ENCODE measurements around the gene WNK1.
A peak's percentile ranks its signal among the peaks of the same experiment; 100 is the strongest.
"Not testable (repeated sequence)": the region's sequence is repeated elsewhere in the genome, so short reads cannot be mapped to it uniquely, and the experiment has no call there.

WNK1 gene

DNA sequence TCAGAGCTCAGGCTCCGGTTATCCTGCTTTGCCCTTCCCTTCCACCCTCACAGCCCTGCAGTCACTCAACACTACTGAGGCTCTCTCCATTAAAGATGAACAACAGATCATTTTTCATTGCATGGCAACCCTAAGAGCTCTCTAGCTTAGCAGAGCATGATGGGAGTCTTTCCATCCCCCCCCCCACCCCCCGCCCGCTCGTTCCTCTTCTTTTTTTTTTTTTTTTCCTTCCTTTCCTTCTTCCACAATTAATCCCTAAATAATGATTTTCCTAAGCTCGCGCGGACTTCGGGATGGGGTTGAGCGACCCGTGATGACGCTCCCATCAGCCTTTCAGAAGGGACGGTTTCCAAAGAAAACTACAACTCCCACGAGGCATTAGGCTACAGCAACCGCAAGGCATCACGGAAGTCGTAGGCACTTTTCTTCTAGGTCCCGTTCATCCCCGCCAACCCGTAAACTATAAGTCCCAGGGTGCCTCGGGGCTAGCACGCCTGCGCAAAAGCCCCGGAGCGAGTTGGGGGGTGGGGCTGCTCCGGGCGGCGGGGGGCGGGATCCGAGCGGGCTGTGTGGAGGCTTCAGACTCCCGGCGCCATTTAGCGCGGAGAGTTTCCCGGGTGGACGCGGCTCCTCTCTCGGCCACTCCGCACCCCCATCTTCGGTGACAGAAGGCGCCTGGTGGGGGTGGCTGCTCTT lies at the start of gene WNK1:
WNK1 (plus strand) TSS at position 581 of the 696 bp plus-strand sequence. CDS start 987 bp downstream, outside the sequence.
- DNase-seq (ENCODE audit: low read depth in 2 of 2) = peak; percentile 96

DNA sequence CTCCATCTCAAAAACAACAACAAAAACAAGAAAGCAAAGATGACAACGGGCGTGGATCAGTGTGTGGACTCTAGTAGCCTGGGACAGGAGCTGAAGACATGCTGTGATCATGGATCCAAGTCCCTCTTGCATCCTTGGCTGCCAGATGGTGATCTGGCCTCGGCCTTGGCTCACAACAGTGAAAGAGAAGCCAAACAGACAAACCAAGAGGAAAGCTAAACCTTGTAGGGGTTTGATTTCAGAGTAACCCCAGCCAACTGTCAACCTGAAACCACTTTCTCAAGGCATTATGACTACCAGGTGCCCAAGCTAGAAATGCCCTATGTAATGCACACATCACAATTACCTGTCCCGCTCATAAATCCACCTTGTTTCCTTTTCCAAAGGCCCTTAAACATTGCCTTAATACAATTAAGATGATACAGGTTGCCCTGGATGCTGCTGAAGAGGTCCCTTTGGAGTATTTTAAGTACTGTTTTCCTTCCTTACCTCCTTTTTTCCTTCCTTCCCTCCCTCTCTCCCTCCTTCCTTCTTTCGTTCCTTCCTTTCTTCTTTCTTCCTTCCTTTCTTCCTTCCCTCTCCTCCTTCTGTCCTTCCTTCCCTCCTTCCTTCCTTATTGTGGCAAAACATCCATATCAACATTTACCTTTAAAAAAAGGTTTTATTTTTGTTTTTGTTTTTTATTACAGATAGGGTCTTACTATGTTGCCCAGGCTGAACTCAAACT lies 47.7 kb upstream of the WNK1 start:
- no peak for DNase-seq (ENCODE audit: low read depth in 2 of 2)

DNA sequence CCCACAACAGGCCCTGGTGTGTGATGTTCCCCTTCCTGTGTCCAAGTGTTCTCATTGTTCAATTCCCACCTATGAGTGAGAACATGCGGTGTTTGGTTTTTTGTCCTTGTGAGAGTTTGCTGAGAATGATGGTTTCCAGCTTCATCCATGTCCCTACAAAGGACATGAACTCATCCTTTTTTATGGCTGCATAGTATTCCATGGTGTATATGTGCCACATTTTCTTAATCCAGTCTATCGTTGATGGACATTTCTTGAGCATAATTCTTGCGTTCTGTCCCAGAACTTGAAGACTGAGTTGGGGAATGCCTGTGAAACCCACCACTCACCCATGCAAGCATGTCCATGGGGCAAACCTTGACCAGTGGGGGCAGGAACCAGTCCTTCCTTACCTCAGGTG lies 44.3 kb upstream of the WNK1 start:
- DNase-seq (ENCODE audit: low read depth in 2 of 2) = not testable (repeated sequence)

GRCh38 chr12:709455-710020 lies 42.8 kb upstream of the WNK1 start:
- no peak for DNase-seq (ENCODE audit: low read depth in 2 of 2)

DNA sequence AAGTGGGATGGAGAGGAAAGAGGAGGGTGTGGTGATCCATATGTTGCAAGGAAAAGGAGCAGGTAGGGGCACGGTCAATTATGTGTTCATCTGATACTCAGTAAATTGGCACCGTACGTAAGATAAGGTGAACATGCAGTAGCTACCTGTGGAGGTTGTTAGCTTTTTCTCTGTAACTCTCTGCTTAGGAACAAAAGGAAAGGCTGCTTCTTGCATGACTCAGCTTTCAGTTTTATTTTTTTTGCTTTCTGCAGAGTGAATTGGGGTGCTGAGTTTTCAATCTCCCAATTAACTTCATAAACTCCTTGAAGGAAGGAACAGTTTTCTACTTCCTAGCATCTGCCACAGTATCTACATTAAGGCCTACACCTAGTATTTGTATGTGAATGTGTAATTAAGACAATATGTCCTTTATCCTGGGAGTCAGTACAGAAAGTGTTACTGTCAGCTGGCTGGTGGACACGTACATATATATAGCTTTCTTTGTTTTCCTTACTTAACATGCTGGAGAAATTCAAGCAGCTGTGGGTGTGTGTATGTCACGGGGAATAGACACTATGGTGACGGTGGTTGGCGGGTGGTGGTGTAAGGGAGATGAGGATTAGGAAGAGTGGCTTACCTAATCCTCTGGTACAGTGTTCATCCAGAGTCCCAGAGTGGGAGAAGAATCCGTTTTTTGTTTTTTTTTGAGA lies 40.1 kb upstream of the WNK1 start:
- DNase-seq (ENCODE audit: low read depth in 2 of 2) = no peak

- no peak for DNase-seq (ENCODE audit: low read depth in 2 of 2)
Observed at GRCh38 chr12:713281-713875, 39.0 kb upstream of the WNK1 start.

DNA sequence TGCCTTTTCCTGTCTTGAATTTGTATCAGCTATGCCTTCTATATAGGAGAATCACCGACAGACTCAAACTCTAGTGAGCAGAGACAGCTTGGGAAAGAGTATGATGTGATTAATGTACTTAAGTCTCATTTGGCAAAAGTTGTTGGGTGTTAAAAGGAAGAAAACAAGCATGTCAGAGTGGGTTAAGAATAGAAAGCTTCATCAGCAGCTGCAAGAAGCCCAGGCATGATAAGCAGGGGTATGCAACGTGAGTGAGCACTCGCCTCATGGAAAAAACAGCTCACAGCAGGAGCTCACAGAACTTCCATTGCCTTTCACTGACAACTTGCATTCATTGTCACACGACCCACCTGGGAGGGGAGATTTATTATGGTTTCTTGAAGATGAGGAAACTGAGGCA lies 35.9 kb upstream of the WNK1 start:
- DNase-seq (ENCODE audit: low read depth in 2 of 2) = no peak

DNA sequence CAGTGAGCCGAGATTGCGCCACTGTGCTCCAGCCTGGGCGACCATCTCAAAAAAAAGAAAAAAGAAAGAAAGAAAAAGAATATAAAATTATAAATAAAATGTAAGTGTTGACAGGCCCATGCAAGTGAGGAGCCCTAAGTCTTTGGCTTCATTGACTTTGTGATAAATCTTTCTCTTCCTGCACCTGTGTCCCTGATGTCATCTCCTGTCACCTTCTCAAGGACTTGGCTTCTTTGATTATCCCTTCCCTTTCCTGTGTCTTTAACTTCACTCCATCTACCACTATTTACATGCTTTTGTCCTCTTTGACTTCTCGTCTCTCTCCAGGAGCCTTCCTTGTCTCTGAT lies 33.6 kb upstream of the WNK1 start:
- no peak for DNase-seq (ENCODE audit: low read depth in 2 of 2)

DNA sequence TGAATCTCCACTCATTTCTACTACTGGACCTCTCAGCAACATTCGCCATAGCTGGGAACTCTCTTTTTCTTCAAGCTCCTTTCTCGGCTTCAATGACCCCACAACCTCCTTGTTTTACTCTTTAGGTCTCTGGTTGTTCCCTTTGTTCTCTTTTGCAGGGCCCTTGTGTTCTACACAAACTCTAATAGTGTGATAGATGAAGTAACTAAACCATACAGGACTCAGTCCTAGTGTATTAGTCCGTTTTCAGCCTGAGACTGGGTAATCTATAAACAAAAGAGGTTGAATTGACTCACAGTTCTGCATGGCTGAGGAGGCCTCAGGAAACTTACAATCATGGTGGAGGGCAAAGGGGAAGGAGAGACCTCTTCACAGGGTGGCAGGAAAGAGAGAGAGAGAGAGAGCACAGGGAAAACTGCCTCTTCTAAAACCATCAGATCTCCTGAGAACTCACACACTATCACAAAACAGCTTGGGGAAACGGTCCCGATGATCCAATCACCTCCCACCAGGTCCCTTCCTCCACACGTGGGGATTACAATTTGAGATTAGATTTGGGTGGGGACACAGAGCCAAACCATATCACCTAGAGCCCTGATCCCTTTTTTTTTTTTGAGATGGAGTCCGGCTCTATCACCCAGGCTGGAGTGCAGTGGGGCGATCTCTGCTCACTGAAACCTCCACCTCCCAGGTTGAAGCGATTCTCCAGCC lies 32.0 kb upstream of the WNK1 start:
- DNase-seq (ENCODE audit: low read depth in 2 of 2) = no peak

GRCh38 chr12:724194-724855 lies 28.1 kb upstream of the WNK1 start:
- DNase-seq (ENCODE audit: low read depth in 2 of 2) = no peak

- DNase-seq (ENCODE audit: low read depth in 2 of 2) = no peak
Observed at GRCh38 chr12:725076-725475, 27.3 kb upstream of the WNK1 start.

- no peak for DNase-seq (ENCODE audit: low read depth in 2 of 2)
Observed at GRCh38 chr12:726281-727140, 25.9 kb upstream of the WNK1 start.

DNA sequence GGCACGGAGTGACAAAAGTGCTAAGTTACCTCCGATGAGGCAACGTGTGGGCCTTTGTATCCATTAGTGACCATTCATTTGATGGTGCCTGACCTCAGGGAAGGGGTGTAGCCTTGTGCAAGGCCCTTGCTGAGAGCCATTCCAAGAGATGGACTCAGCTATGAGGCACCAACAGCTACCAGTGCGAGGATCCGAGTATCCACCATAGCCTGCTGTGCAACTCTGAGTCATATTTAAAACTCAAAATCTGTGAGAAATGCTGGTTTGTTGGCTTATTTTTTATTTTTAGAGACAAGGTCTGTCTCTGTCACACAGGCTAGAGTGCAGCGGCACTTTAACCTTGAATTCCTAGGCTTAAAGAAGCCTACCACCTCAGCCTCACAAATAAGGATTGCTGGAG lies 25.1 kb upstream of the WNK1 start:
- no peak for DNase-seq (ENCODE audit: low read depth in 2 of 2)

DNA sequence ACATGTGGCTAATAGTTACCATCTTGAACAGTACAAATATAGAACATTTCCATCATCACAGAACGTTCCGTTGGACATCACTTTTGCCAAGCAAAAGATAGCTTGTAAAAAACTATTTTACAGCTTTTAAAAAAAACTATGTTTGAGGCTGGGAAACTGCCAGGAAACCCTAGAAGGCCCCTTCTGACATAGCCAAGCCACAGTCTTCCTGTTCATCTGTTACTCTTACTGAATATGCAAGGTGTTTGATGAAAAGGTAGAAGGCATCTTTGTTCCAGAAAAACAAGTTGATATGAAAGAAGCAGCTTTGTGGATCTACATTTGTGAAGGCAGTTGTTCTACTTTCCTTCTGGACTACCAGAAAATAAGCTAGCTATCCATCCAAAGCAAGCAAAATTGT lies 23.6 kb upstream of the WNK1 start:
- DNase-seq (ENCODE audit: low read depth in 2 of 2) = no peak

DNA sequence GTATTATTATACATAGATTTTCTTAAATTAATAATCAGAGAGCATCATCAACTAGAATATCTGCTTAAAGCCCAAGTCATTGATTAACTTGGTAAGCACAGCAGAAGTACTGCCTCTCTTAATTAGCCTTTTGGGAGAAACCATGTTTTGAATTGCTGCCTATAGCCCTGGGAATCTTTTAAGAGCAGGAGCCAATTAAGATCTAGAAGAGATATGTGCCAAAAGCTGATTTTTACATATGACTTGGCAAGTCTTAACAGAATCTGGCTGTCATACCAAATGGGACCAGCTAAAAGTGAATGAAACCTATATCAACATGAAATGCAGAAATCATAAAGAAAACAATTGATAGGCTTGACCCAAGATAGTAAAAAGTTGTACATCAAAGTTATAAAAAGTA lies 23.2 kb upstream of the WNK1 start:
- no peak for DNase-seq (ENCODE audit: low read depth in 2 of 2)

GRCh38 chr12:730550-730949 lies 21.8 kb upstream of the WNK1 start:
- DNase-seq (ENCODE audit: low read depth in 2 of 2) = no peak

DNA sequence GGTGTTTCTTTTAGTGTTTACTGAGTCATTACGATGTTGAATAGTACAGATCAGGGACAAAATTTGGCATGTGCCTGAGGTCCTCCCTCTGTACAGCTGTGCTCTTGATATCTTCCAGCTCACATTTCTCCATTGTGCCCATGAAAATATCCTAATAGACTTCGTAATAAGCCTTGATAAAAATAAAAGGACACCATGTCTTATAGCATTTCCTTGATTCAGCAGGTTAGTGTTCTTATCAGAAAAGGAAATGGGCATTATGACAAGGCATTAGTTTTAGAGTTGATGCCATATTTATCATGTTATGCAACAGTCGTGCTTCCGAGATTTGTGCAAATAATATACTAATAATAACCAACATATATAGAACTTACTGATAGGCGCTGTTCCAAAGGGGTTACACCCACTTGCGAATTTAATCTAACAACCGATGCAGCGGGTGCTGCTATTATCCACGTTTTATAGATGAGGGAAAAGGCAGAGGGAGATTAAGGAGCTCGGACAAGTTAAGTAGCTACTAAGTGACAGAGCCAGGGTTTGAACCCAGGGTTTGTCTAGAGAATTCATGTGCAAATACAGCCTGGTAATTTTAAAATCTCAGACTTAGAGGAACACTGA lies 15.1 kb upstream of the WNK1 start:
- DNase-seq (ENCODE audit: low read depth in 2 of 2) = no peak

- no peak for DNase-seq (ENCODE audit: low read depth in 2 of 2)
Observed at GRCh38 chr12:738712-739111, 13.7 kb upstream of the WNK1 start.

- no peak for DNase-seq (ENCODE audit: low read depth in 2 of 2)
Observed at GRCh38 chr12:739349-739748, 13.0 kb upstream of the WNK1 start.

- no peak for DNase-seq (ENCODE audit: low read depth in 2 of 2)
Observed at GRCh38 chr12:740921-741320, 11.5 kb upstream of the WNK1 start.

Measured in stimulated activated CD8-positive, alpha-beta memory T cell treated with anti-CD3 and anti-CD28 coated beads, Interleukin-2, amount 100 ng/mL, for 1 hour (primary cell).